NCI-H1092 (cell line): ENCODE data around the gene OR2T6.
"Not testable (repeated sequence)": the region's sequence is repeated elsewhere in the genome, so short reads cannot be mapped to it uniquely, and the experiment has no call there.

Source experiments
- DNase-seq: peaks from one replicate; lab custom pipeline; 2025; lab: John Stamatoyannopoulos, UW

The OR2T6 gene

GRCh38 chr1:248433811-248434415, 58.4 kb downstream of the OR2T6 start:
- not testable (repeated sequence) for DNase-seq

- not testable (repeated sequence) for DNase-seq
These were observed 59.4 kb downstream of the OR2T6 start for GRCh38 chr1:248434913-248435312.

GRCh38 chr1:248436303-248436702, 60.8 kb downstream of the OR2T6 start:
- not testable (repeated sequence) for DNase-seq

- DNase-seq, result not testable (repeated sequence)
These were observed 63.1 kb downstream of the OR2T6 start for GRCh38 chr1:248438668-248439067.

- not testable (repeated sequence) for DNase-seq
These were observed 63.7 kb downstream of the OR2T6 start for GRCh38 chr1:248439283-248439682.
